ENCODE measurements around the gene TAF4B.

DNA sequence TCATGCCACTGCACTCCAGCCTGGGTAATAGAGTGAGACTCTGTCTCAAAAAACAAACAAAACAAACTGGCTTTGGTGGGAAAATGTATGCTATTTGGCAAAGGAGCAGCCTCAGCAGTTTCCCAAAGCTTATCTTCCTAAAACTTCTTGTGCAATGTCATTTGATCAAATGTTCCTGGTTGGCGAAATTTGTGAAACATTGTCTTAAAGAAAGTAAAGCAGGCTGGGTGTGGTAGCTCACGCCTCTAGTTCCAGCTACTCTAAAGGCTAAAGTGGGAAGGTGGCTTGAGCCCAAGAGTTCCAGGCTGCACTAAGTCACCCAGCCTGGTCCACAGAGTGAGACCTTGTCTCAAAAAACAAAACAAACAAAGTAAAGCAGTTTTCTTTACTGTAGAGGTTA lies 17.3 kb upstream of the TAF4B start:
- no peak for TF ChIP-seq TAF1 (IDR thresholded peaks at IDR 0.05; ENCODE audit: borderline replicate concordance, low read depth, low read length)
- no peak for TF ChIP-seq BCL11A (IDR thresholded peaks at IDR 0.05; ENCODE audit: low read depth, low read length)
- TF ChIP-seq, protein P1, sequence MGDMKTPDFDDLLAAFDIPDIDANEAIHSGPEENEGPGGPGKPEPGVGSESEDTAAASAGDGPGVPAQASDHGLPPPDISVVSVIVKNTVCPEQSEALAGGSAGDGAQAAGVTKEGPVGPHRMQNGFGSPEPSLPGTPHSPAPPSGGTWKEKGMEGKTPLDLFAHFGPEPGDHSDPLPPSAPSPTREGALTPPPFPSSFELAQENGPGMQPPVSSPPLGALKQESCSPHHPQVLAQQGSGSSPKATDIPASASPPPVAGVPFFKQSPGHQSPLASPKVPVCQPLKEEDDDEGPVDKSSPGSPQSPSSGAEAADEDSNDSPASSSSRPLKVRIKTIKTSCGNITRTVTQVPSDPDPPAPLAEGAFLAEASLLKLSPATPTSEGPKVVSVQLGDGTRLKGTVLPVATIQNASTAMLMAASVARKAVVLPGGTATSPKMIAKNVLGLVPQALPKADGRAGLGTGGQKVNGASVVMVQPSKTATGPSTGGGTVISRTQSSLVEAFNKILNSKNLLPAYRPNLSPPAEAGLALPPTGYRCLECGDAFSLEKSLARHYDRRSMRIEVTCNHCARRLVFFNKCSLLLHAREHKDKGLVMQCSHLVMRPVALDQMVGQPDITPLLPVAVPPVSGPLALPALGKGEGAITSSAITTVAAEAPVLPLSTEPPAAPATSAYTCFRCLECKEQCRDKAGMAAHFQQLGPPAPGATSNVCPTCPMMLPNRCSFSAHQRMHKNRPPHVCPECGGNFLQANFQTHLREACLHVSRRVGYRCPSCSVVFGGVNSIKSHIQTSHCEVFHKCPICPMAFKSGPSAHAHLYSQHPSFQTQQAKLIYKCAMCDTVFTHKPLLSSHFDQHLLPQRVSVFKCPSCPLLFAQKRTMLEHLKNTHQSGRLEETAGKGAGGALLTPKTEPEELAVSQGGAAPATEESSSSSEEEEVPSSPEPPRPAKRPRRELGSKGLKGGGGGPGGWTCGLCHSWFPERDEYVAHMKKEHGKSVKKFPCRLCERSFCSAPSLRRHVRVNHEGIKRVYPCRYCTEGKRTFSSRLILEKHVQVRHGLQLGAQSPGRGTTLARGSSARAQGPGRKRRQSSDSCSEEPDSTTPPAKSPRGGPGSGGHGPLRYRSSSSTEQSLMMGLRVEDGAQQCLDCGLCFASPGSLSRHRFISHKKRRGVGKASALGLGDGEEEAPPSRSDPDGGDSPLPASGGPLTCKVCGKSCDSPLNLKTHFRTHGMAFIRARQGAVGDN (IDR thresholded peaks at IDR 0.05) = no peak
- TF ChIP-seq SIX5 (IDR thresholded peaks at IDR 0.05; ENCODE audit: low read depth, low read length, severe bottlenecking) = no peak
- TF ChIP-seq POLR2AphosphoS5 (IDR thresholded peaks at IDR 0.05; ENCODE audit: low read length) = no peak

All from GM12878 (cell line).